ENCODE results near the gene TMTC1. TPM values are rescaled to one million over a fixed set of nuclear protein-coding genes. Genes with fewer than 3 reads are reported as not detected.

TMTC1 gene
- total and polyA plus RNA-seq, 4 donors, result 20.5 to 87.6 (median 34.5) TPM

DNA sequence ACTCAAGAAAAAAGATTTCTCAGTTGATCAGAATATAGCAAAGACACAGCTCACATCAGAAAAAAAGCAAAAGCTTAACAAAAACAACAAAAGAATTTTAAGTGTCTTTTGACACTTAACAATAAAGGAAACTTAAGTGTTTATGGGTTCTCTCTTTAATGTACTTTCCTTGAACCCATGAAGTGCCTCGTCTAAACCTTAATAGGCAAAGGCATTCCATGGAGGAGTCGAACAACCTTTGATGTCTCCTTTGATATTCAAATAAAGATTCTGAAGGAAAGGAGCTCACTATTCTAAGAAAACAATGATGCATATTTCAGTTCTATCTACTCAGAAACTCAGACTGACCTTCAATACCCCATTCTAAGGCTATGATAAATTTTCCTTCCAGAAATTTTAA, 116.7 kb downstream of the TMTC1 start:
- H3K9me3 ChIP-seq (ENCODE audit: control insufficient read depth, insufficient read depth, low read length), result no peaks in the 10 kb centered on the region
- no peak for DNase-seq (ENCODE audit: low read depth in 4 of 6, low spot score in 6 of 6)
- H3K4me1 ChIP-seq (ENCODE audit: control insufficient read depth, insufficient read depth, low read length), result peaks cover 3% of the 10 kb centered on the region
- no peak overlapping the region for H3K4me3 ChIP-seq (ENCODE audit: low read depth, low read length)
- no peaks in the 10 kb centered on the region for H3K27me3 ChIP-seq (ENCODE audit: control insufficient read depth, insufficient read depth, low read length)
- H3K36me3 ChIP-seq (ENCODE audit: control insufficient read depth, insufficient read depth, low read length), result no peaks in the 10 kb centered on the region
- H3K27ac ChIP-seq (ENCODE audit: low read depth, low read length), result no peak overlapping the region
- no CpG with 5 or more reads among the region's 2 CpGs for WGBS (ENCODE audit: insufficient coverage)

- 83% methylated on average over 1 of the region's 5 CpGs for WGBS (ENCODE audit: insufficient coverage)
- peaks cover 3% of the 10 kb centered on the region for H3K4me1 ChIP-seq (ENCODE audit: control insufficient read depth, insufficient read depth, low read length)
Observed at GRCh38 chr12:29665107-29665506, 118.6 kb downstream of the TMTC1 start.

GRCh38 chr12:29662734-29663323, 120.9 kb downstream of the TMTC1 start:
- Histone ChIP-seq H3K27ac (ENCODE audit: low read depth, low read length) (no peak overlapping the region), H3K36me3 (ENCODE audit: control insufficient read depth, insufficient read depth, low read length) (no peaks in the 10 kb centered on the region)
- peak; percentile 13 to 90 (median 46) for DNase-seq (ENCODE audit: low read depth in 4 of 6, low spot score in 6 of 6)

More at GRCh38 chr12:29665107-29665506, 118.6 kb downstream of the TMTC1 start:
- H3K27ac ChIP-seq (ENCODE audit: low read depth, low read length), result no peak overlapping the region
- DNase-seq (ENCODE audit: low read depth in 4 of 6, low spot score in 6 of 6), result no peak
- H3K9me3 ChIP-seq (ENCODE audit: control insufficient read depth, insufficient read depth, low read length), result no peaks in the 10 kb centered on the region
- no peaks in the 10 kb centered on the region for H3K27me3 ChIP-seq (ENCODE audit: control insufficient read depth, insufficient read depth, low read length)
- H3K4me3 ChIP-seq (ENCODE audit: low read depth, low read length), result no peak overlapping the region
- no peaks in the 10 kb centered on the region for H3K36me3 ChIP-seq (ENCODE audit: control insufficient read depth, insufficient read depth, low read length)

DNA sequence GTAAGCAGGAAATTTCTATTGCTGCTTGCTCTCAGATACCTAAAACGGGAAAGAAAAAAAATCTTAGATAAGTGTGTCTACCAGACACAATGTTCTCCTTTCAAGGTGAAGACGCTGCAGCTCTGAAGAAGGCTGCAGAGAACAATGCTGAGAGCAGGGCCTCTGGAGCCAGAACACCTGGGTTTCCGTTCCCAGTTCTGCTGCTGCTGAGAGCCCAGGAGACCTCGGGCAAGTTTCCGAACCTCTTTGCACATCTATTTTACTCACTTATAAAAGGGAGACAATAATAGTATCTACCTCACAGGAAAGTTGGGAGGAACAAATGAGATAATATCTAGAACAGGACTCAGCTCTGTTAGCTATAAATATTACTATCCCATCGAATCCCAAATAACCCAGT, 122.9 kb downstream of the TMTC1 start:
- 71% methylated on average over 1 of the region's 6 CpGs for WGBS (ENCODE audit: insufficient coverage)
- Histone ChIP-seq H3K27ac (ENCODE audit: low read depth, low read length) (no peak overlapping the region), H3K4me1 (ENCODE audit: control insufficient read depth, insufficient read depth, low read length) (peaks cover 3% of the 10 kb centered on the region), H3K4me3 (ENCODE audit: low read depth, low read length) (no peak overlapping the region), H3K27me3 (ENCODE audit: control insufficient read depth, insufficient read depth, low read length) (no peaks in the 10 kb centered on the region), H3K36me3 (ENCODE audit: control insufficient read depth, insufficient read depth, low read length) (no peaks in the 10 kb centered on the region), H3K9me3 (ENCODE audit: control insufficient read depth, insufficient read depth, low read length) (no peaks in the 10 kb centered on the region)
- DNase-seq (ENCODE audit: low read depth in 4 of 6, low spot score in 6 of 6), result no peak

More at GRCh38 chr12:29662734-29663323, 120.9 kb downstream of the TMTC1 start:
- H3K27me3 ChIP-seq (ENCODE audit: control insufficient read depth, insufficient read depth, low read length), result no peaks in the 10 kb centered on the region
- no peak overlapping the region for H3K4me3 ChIP-seq (ENCODE audit: low read depth, low read length)
- H3K4me1 ChIP-seq (ENCODE audit: control insufficient read depth, insufficient read depth, low read length), result peaks cover 3% of the 10 kb centered on the region
- no peaks in the 10 kb centered on the region for H3K9me3 ChIP-seq (ENCODE audit: control insufficient read depth, insufficient read depth, low read length)
- WGBS (ENCODE audit: insufficient coverage), result 34% methylated on average over 4 of the region's 9 CpGs

DNA sequence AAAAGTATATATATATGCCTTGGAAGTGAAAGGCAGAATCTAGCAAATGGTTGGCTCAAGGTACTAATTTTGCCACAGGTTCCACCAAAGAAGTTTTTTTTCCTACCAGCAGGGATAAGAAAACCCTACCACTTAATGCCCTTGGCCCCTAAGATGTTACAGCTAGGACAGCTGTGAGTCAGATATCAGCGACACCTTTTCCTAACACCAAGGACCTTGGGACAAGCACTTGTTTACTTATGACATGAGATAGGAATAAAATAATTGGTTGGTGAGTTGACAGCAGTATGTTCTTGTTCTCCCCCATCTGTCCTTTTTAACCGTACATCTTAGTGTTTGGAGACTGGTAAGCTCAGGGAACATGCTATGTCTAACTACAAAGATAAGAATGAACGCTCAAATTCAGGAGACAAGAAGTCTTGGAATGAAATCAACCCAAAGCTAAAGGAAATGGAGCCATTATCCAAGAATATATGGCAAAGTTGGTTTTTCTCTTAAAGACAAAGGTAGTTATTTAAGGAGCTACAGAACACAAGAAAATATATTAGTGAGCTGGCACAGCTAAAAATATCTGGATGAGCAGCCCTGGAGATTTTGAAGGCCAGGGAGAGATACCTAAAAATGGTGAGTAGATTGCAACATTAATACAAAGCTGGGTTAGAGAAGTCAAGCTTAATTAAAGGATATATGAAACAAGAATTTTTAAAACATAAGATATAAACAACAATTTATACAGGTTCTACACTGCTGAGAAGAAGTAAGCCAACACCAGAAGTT, 126.8 kb downstream of the TMTC1 start:
- no peak overlapping the region for H3K4me3 ChIP-seq (ENCODE audit: low read depth, low read length)
- H3K4me1 ChIP-seq (ENCODE audit: control insufficient read depth, insufficient read depth, low read length), result no peaks in the 10 kb centered on the region
- no peaks in the 10 kb centered on the region for H3K27me3 ChIP-seq (ENCODE audit: control insufficient read depth, insufficient read depth, low read length)
- no peak overlapping the region for H3K27ac ChIP-seq (ENCODE audit: low read depth, low read length)
- no peaks in the 10 kb centered on the region for H3K9me3 ChIP-seq (ENCODE audit: control insufficient read depth, insufficient read depth, low read length)
- no peaks in the 10 kb centered on the region for H3K36me3 ChIP-seq (ENCODE audit: control insufficient read depth, insufficient read depth, low read length)
- DNase-seq (ENCODE audit: low read depth in 4 of 6, low spot score in 6 of 6), result no peak
- no CpG with 5 or more reads among the region's 3 CpGs for WGBS (ENCODE audit: insufficient coverage)

DNA sequence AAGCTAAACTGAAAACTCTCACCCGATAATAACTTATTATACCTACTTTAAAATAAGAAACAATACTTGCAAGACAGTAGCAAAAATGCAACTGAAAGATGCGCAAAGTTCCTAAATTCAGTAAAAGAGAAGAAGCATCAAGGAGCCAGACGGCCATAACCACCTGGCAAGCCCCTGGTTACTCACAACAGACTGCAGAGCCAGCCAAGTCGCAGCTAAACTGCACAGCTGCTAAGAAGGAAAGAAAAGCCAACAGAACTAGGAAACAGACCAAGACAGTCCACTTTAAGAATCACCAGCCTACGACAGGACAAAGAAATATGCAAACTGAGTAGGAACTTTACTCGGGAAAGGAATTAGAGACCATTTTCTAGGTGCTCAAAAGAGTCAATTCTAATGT, 127.9 kb downstream of the TMTC1 start:
- H3K36me3 ChIP-seq (ENCODE audit: control insufficient read depth, insufficient read depth, low read length), result no peaks in the 10 kb centered on the region
- H3K9me3 ChIP-seq (ENCODE audit: control insufficient read depth, insufficient read depth, low read length), result no peaks in the 10 kb centered on the region
- no peak overlapping the region for H3K27ac ChIP-seq (ENCODE audit: low read depth, low read length)
- H3K4me3 ChIP-seq (ENCODE audit: low read depth, low read length), result no peak overlapping the region
- 45% methylated on average over 3 of the region's 6 CpGs for WGBS (ENCODE audit: insufficient coverage)
- H3K4me1 ChIP-seq (ENCODE audit: control insufficient read depth, insufficient read depth, low read length), result no peaks in the 10 kb centered on the region
- H3K27me3 ChIP-seq (ENCODE audit: control insufficient read depth, insufficient read depth, low read length), result no peaks in the 10 kb centered on the region
- peak in 2 of 6 donors; percentile 44 to 79 for DNase-seq (ENCODE audit: low read depth in 4 of 6, low spot score in 6 of 6)

- no peak overlapping the region for H3K4me3 ChIP-seq (ENCODE audit: low read depth, low read length)
- no peak for DNase-seq (ENCODE audit: low read depth in 4 of 6, low spot score in 6 of 6)
- no peaks in the 10 kb centered on the region for H3K9me3 ChIP-seq (ENCODE audit: control insufficient read depth, insufficient read depth, low read length)
- 53% methylated on average over 4 of the region's 4 CpGs for WGBS (ENCODE audit: insufficient coverage)
- H3K4me1 ChIP-seq (ENCODE audit: control insufficient read depth, insufficient read depth, low read length), result no peaks in the 10 kb centered on the region
- H3K36me3 ChIP-seq (ENCODE audit: control insufficient read depth, insufficient read depth, low read length), result no peaks in the 10 kb centered on the region
- H3K27ac ChIP-seq (ENCODE audit: low read depth, low read length), result no peak overlapping the region
- no peaks in the 10 kb centered on the region for H3K27me3 ChIP-seq (ENCODE audit: control insufficient read depth, insufficient read depth, low read length)
Observed at GRCh38 chr12:29653286-29653685, 130.5 kb downstream of the TMTC1 start.

GRCh38 chr12:29650371-29650770, 133.4 kb downstream of the TMTC1 start:
- Histone ChIP-seq H3K9me3 (ENCODE audit: control insufficient read depth, insufficient read depth, low read length) (no peaks in the 10 kb centered on the region), H3K27me3 (ENCODE audit: control insufficient read depth, insufficient read depth, low read length) (no peaks in the 10 kb centered on the region), H3K4me1 (ENCODE audit: control insufficient read depth, insufficient read depth, low read length) (no peaks in the 10 kb centered on the region), H3K4me3 (ENCODE audit: low read depth, low read length) (no peak overlapping the region), H3K36me3 (ENCODE audit: control insufficient read depth, insufficient read depth, low read length) (no peaks in the 10 kb centered on the region), H3K27ac (ENCODE audit: low read depth, low read length) (no peak overlapping the region)
- WGBS (ENCODE audit: insufficient coverage), result 100% methylated on average over 4 of the region's 4 CpGs
- no peak for DNase-seq (ENCODE audit: low read depth in 4 of 6, low spot score in 6 of 6)

GRCh38 chr12:29649722-29650121, 134.0 kb downstream of the TMTC1 start:
- H3K4me3 ChIP-seq (ENCODE audit: low read depth, low read length), result no peak overlapping the region
- H3K4me1 ChIP-seq (ENCODE audit: control insufficient read depth, insufficient read depth, low read length), result no peaks in the 10 kb centered on the region
- H3K27ac ChIP-seq (ENCODE audit: low read depth, low read length), result no peak overlapping the region
- no peaks in the 10 kb centered on the region for H3K36me3 ChIP-seq (ENCODE audit: control insufficient read depth, insufficient read depth, low read length)
- no peak for DNase-seq (ENCODE audit: low read depth in 4 of 6, low spot score in 6 of 6)
- H3K9me3 ChIP-seq (ENCODE audit: control insufficient read depth, insufficient read depth, low read length), result no peaks in the 10 kb centered on the region
- WGBS (ENCODE audit: insufficient coverage), result no CpG with 5 or more reads among the region's 2 CpGs
- H3K27me3 ChIP-seq (ENCODE audit: control insufficient read depth, insufficient read depth, low read length), result no peaks in the 10 kb centered on the region

Data from spinal cord (tissue), 10 donors.